ENCODE results near the gene OPN4.

DNA sequence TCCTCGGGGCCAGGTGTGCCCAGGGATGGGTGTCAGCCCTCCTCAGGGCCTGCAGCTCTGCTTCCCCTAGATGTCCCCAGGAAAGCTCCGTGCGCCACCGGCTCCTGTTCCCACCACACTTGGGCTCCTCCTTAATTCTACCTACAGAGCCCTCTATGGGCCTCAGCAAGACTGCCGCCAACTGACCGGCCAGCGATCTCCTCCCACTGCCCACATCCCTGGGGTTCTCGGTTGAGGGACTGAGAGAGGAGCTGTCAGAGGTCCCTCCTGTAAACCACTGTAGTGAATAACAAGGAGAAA is 8.6 kb downstream of the OPN4 start:
- TF ChIP-seq, protein P1, sequence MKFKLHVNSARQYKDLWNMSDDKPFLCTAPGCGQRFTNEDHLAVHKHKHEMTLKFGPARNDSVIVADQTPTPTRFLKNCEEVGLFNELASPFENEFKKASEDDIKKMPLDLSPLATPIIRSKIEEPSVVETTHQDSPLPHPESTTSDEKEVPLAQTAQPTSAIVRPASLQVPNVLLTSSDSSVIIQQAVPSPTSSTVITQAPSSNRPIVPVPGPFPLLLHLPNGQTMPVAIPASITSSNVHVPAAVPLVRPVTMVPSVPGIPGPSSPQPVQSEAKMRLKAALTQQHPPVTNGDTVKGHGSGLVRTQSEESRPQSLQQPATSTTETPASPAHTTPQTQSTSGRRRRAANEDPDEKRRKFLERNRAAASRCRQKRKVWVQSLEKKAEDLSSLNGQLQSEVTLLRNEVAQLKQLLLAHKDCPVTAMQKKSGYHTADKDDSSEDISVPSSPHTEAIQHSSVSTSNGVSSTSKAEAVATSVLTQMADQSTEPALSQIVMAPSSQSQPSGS (IDR thresholded peaks at IDR 0.05; ENCODE audit: low read length) = no peak
- TF ChIP-seq TAF1 (IDR thresholded peaks at IDR 0.05; ENCODE audit: low read depth, low read length) (no peak), CHD2 (IDR thresholded peaks at IDR 0.05; ENCODE audit: low read length) (no peak), JUN (IDR thresholded peaks at IDR 0.05; ENCODE audit: low read depth, low read length) (no peak), EZH2 (IDR thresholded peaks at IDR 0.05; ENCODE audit: low read depth, low read length, severe bottlenecking) (no peak), POLR2AphosphoS5 (IDR thresholded peaks at IDR 0.05; ENCODE audit: low read depth, low read length) (no peak), GABPA (IDR thresholded peaks at IDR 0.05; ENCODE audit: borderline replicate concordance, insufficient read depth, low read length) (no peak), RFX5 (IDR thresholded peaks at IDR 0.05; ENCODE audit: borderline replicate concordance, low read depth, low read length) (no peak), POLR2A (IDR thresholded peaks at IDR 0.05; ENCODE audit: control extremely low read depth in 1 of 2, low read depth in 2 of 2, low read length in 2 of 2) (no peak)
- TF ChIP-seq, protein P2, sequence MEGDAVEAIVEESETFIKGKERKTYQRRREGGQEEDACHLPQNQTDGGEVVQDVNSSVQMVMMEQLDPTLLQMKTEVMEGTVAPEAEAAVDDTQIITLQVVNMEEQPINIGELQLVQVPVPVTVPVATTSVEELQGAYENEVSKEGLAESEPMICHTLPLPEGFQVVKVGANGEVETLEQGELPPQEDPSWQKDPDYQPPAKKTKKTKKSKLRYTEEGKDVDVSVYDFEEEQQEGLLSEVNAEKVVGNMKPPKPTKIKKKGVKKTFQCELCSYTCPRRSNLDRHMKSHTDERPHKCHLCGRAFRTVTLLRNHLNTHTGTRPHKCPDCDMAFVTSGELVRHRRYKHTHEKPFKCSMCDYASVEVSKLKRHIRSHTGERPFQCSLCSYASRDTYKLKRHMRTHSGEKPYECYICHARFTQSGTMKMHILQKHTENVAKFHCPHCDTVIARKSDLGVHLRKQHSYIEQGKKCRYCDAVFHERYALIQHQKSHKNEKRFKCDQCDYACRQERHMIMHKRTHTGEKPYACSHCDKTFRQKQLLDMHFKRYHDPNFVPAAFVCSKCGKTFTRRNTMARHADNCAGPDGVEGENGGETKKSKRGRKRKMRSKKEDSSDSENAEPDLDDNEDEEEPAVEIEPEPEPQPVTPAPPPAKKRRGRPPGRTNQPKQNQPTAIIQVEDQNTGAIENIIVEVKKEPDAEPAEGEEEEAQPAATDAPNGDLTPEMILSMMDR (IDR thresholded peaks at IDR 0.05; ENCODE audit: control extremely low read depth in 1 of 3, insufficient read depth in 1 of 3, low read depth in 1 of 3, low read length in 3 of 3) = peak in 1 of 3 experiments; percentile 4; a peak in 2 of 4 replicates
- TF ChIP-seq, protein P3, sequence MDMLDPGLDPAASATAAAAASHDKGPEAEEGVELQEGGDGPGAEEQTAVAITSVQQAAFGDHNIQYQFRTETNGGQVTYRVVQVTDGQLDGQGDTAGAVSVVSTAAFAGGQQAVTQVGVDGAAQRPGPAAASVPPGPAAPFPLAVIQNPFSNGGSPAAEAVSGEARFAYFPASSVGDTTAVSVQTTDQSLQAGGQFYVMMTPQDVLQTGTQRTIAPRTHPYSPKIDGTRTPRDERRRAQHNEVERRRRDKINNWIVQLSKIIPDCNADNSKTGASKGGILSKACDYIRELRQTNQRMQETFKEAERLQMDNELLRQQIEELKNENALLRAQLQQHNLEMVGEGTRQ (IDR thresholded peaks at IDR 0.05; ENCODE audit: low read length) = no peak

Data from H1 (cell line).